Left hindlimb (tissue), 1 donor: ENCODE data around the gene MACO1.
"Not testable (repeated sequence)": the region's sequence is repeated elsewhere in the genome, so short reads cannot be mapped to it uniquely, and the experiment has no call there.

Experiments
- DNase-seq: peaks from one replicate; pipeline ENCODE4 v3.0.0-alpha.2; 2018

MACO1 gene

DNA sequence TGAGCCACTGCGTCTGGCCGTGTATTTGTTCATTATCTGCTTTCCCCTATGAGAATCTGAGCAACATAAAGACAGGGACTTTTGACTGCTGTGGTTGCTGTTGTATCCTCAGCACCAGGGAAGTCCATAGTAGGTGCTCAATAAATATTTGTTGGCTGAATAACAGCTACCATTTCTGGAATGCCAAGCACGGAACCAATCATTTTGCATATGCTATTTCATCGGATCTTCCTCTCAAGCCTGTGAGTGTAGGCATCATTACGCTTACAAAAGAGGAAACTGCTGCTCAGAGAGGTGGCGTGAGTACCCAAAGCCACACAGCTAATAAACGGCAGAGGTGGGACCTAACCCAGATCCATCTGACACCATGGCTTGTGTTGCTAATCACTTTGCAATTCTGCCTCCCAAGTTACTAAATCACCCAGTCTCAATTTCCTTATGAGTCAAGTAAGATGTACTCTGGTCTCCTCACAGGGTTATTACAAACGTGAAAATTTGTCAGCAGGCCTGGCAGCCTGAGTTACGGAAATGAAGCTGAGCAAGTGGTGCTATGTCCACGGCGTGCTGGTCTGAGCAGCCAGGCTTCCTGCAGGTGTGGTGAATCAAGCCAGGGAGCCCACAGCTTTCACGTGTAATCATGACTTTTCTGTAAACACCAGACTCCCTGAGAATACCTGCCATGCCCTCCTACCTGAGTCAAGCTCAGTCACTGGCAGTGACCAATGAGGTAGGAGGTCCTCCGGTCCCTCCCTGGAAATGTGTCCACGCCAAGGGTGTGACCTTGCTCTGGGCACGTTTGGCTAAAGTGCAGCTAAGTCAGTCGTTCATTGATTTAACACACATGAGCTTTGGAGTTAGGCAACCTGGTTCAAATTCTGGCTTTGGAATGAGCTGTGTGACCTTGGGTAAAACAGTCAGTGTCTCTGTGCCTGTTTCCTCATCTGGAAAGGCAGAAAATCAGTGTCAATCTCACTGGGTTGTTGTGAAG is 5.3 kb upstream of the MACO1 start:
- DNase-seq, result no peak

GRCh38 chr1:25427696-25428095 is 3.0 kb upstream of the MACO1 start:
- DNase-seq, result no peak

GRCh38 chr1:25428475-25429166 is 2.1 kb upstream of the MACO1 start:
- DNase-seq, result no peak

GRCh38 chr1:25430967-25431881 is 527 bp downstream of the MACO1 start:
- DNase-seq, result peak; percentile 28

DNA sequence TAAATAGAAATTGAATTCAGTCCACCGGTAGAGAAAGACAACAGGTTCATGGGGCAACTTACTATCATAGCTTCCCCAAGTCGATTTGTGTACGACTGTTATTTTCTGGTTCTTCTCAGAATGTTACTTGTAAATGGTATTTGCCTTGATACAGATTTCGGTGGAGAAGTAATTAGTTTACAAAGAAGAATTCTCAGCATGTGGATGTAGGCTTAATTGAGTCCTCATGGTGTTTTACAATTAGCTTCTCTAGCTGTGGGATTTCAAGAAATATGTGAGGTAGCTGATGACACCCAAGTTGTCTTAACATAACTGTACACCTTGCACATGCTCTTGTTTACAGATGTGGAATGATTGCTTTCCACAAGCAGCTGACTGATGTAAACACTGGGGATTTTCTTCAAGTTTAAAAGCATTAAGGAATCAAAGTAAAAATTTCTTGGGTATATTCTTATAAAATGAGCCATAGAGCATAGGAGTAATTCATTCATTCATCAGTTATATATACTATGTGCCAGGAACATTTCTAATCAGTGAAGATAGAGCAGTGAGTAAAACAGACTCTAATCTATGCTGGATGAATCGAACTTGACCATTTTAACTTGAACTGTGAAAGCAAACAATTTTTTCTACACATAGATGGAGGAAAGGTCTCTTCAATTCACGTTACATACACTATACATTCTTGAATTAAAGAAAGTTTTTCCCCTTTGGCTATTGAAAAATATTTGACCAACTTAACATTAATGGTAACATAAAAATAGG is 1.4 kb downstream of the MACO1 start:
- DNase-seq, result no peak

DNA sequence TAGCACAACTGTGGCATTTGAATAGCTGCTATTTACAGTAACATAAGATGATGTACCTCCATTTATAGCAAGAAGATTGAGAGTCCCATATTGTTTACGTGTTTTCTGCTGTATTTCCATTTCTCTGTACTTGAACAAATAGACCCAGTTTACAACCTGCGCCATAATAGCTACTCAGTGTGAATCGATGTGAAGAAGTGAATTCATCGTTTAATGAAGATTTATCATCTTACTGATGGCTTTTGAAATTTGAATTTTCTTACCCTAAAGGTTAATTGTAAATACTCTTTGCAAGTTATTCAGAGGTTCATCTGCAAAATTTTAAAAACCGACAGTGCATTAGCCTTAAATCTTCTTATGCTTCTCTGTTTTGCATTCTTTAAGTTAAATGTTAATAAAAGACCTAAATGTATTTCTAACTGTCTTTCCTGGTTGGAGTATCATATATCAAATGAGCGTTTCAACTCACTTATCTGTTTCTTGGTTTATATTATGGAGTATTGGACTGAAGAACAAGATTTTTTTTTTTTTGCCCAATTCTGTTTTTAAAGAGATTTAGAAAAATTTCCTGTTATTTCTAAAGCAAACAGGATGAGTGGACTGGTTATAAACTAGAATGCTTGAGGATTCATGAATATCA is 2.2 kb downstream of the MACO1 start:
- DNase-seq, result no peak

DNA sequence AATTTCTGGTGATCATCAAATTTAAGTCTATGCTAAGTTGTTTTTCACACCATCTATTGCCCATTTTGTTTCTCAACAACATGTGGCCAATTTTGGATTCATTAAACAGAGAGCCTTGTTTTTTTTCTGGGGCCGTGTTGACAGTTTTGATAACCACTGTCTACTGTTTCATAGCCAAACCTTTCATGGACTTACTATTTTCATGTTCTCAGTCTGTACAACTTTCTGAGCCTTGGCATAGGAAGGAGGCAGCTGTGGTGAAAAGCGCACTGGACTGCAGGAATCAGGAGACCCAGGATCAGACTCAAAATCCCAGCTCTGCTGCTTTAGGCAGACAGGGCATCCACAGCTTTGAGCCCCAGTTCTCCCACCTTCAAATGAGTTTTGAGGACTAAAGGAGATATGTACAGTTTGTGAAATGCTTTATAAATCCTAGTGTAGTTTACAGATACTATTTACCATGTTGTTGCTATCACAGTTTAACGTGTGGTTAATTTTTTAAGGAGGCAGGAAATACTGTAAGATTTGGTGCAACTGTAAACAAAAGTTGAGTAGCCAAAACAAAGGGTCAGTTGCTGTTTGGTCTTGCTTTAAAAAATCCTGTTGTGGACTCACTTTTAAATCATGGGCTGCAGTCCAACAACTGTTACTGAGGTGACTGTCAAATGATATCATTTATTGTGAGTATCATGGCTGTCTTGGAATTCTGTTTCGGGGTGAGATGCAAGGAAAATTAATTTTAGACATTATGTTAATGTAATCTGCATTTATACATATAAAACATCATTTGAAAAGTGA is 2.9 kb downstream of the MACO1 start:
- DNase-seq, result no peak

GRCh38 chr1:25435397-25436108 is 4.9 kb downstream of the MACO1 start:
- DNase-seq, result no peak

DNA sequence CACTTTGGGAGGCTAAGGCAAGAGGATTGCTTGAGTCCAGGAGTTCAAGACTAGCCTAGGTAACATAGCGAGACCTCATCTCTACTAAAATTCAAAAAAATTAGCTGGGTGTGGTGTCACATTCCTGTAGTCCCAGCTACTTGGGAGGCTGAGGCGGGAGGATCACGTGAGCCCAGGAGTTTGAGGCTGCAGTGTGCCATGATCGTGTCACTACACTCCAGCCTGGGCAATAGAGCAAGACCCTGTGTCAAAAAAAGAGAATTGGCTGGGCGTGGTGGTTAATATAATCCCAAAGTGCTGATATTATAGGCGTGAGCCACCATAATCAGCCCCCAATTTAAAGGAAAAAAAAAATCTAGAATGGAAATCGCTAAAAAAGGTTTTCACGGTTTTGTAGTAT is 7.0 kb downstream of the MACO1 start:
- no peak for DNase-seq

GRCh38 chr1:25439287-25439686 is 8.6 kb downstream of the MACO1 start:
- DNase-seq, result no peak

- no peak for DNase-seq
These were observed 11.5 kb downstream of the MACO1 start for GRCh38 chr1:25442178-25442577.

GRCh38 chr1:25443030-25443699 is 12.5 kb downstream of the MACO1 start:
- DNase-seq, result no peak

DNA sequence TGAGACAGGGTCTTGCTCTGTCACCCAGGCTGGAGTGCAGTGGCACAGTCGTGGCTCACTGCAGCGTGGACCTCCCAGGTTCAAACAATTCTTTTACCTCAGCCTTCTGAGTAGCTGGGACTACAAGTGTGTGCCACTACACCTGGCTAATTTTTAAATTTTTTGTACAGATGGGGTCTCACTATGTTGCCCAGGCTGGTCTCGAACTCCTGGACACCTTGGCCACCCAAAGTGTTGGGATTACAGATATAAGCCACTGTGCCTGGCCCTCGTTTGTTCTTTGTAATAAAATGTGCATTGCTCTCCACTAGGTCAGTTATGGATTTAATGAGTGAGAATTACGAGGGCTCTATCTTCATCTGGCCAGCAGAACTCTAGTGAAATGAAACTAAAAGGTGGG is 13.9 kb downstream of the MACO1 start:
- not testable (repeated sequence) for DNase-seq

DNA sequence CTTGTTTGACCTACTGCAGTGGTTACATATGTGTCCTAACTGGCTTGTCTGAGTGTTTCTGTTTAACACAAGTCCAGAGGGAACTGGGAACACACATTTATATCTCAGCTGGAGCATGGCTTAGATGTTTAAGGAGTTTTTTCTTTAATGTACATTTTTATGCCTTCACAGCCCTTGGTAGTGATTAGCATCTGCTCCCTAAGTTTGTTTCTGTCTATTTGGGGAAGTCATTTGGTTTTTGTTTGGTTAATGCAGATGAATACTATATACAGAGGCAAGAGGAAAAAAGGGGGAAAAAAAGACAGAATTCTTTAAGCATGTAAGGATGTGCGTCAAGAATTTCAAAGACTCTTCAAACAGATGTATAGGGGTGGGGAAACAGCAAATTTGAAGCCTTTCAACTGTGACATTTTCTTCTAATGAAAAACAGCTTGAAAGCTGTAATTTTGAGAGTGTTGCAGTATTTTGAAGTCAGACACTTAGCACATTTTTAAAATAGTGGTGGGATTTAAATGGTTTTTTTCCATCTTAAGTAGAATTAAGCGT is 15.4 kb downstream of the MACO1 start:
- DNase-seq, result no peak

- no peak for DNase-seq
These were observed 16.9 kb downstream of the MACO1 start for GRCh38 chr1:25447547-25447946.

DNA sequence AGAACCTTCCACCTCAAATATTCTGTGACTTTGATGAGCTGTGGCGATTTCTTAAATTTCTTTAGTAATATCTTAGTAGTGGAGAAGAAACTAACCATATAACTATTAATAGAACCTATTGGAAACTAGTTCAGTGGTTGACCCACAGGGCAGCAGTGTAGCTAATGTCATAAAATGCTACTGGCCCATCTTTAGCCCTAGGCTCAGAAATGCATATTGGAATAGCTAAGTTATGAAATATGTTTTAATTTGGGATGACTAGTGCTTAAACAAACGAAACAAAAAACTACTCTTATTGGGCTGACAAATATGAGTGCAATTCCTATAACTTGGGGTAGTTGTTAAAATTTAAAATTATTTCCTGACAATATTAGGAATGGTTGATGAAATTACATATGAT is 20.2 kb downstream of the MACO1 start:
- DNase-seq, result no peak

DNA sequence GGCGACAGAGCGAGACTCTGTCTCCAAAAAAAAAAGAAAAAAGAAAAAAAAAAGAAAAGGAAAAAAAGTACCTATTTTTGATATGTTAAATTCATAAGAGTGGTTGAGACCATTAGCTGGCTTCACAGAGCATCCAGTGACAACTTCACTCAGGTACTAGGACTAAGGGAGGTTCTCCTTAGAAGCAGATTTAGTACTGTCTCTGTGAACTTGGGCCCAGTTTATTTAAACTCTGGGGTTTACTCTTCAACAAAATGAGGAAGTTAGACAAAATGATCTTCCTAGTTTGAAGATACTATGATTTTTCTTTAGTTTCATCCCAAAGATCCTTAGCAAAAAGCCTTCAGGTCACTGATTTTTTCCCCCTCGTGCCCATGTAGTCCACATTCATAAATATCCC is 21.2 kb downstream of the MACO1 start:
- no peak for DNase-seq

GRCh38 chr1:25456502-25456901 is 25.8 kb downstream of the MACO1 start:
- DNase-seq, result no peak
